ENCODE results near the gene KRTAP2-2. TPM values are rescaled to one million over a fixed set of nuclear protein-coding genes. Genes with fewer than 3 reads are reported as not detected.

KRTAP2-2 gene
- total and polyA plus RNA-seq, 10 of the 15 experiments (the other 5 are each of a cell fraction or from before 2014, with no cell fraction given), result not detected

DNA sequence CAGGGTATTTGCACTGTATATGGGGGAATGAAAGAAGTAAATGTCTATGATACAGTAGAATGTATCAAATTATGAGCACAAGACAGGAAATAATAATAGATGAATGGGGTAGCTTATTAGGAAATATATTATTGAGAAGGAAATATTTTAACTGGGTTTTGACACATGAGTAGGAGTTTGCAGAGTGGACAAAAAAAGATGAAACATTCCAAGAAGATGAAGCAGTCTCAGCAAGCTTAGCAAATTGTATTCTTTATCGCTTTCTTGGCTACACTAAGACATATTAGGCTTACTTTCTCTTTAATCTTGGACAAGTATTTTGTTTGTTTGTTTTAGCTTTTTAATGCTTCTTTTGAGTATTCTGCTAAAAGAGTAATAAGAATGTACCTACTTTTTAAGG lies 48.9 kb upstream of the KRTAP2-2 start:
- no TSS peak for BruUV-seq (replicated peaks)
- no peak overlapping the region for H3K4me3 ChIP-seq
- FAIRE-seq, result no peak
- ChIA-PET CTCF (no interaction called here), POLR2A (no interaction called here), RAD21 (ENCODE audit: unreplicated experiment) (no interaction called here), SMC1A (ENCODE audit: uncharacterized antibody, unreplicated experiment) (no interaction called here)
- no peak overlapping the region for H3K27ac ChIP-seq (ENCODE audit: control insufficient read depth, insufficient read depth)
- no peaks in the 10 kb centered on the region; a peak in 1 of 4 replicates for H3K27me3 ChIP-seq (replicated peaks in 1 of 2; ENCODE audit: control insufficient read depth in 2 of 2, insufficient read depth in 2 of 2, low read length in 1 of 2)
- no peak for ATAC-seq
- no peak overlapping the region for H3K4me2 ChIP-seq (ENCODE audit: control insufficient read depth, insufficient read depth)
- no peak overlapping the region for H2AFZ ChIP-seq (ENCODE audit: control insufficient read depth, low read depth, low read length)
- TF ChIP-seq ATF2 (IDR thresholded peaks at IDR 0.05; ENCODE audit: low read length), result no peak
- TF ChIP-seq RELB (IDR thresholded peaks at IDR 0.05; ENCODE audit: low read depth), result no peak
- no peak for TF ChIP-seq EED (IDR thresholded peaks at IDR 0.05; ENCODE audit: low read depth)
- no peak for TF ChIP-seq GABPA (IDR thresholded peaks at IDR 0.05; ENCODE audit: low read depth)
- TF ChIP-seq ZBED1 (IDR thresholded peaks at IDR 0.05; ENCODE audit: borderline replicate concordance), result no peak
- TF ChIP-seq MYC (IDR thresholded peaks at IDR 0.05; ENCODE audit: insufficient read depth, insufficient read length, insufficient replicate concordance, low read length, severe bottlenecking), result no peak
- no peak for TF ChIP-seq CHD2 (IDR thresholded peaks at IDR 0.05; ENCODE audit: borderline replicate concordance, low read depth, low read length)
- no peak for TF ChIP-seq CREM (IDR thresholded peaks at IDR 0.05; ENCODE audit: low read depth)
- TF ChIP-seq RB1 (IDR thresholded peaks at IDR 0.05; ENCODE audit: borderline replicate concordance), result no peak
- TF ChIP-seq, protein P1, sequence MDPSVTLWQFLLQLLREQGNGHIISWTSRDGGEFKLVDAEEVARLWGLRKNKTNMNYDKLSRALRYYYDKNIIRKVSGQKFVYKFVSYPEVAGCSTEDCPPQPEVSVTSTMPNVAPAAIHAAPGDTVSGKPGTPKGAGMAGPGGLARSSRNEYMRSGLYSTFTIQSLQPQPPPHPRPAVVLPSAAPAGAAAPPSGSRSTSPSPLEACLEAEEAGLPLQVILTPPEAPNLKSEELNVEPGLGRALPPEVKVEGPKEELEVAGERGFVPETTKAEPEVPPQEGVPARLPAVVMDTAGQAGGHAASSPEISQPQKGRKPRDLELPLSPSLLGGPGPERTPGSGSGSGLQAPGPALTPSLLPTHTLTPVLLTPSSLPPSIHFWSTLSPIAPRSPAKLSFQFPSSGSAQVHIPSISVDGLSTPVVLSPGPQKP (IDR thresholded peaks at IDR 0.05; ENCODE audit: low read depth, low read length), result no peak
- H3K79me2 ChIP-seq (ENCODE audit: control insufficient read depth, insufficient read depth, low read length), result no peaks in the 10 kb centered on the region
- H4K20me1 ChIP-seq (ENCODE audit: control insufficient read depth, insufficient read depth), result no peaks in the 10 kb centered on the region
- intact Hi-C loops (cut with micrococcal nuclease; ENCODE audit: unreplicated experiment) (no loop called here), in situ Hi-C loops (cut with MboI) (no loop called here)
- H3K9ac ChIP-seq (ENCODE audit: control insufficient read depth, insufficient read depth, low read length), result no peak overlapping the region
- no peaks in the 10 kb centered on the region for H3K36me3 ChIP-seq (ENCODE audit: control insufficient read depth in 2 of 2, insufficient read depth in 2 of 2, low read length in 1 of 2)
- no peaks in the 10 kb centered on the region for H3K4me1 ChIP-seq (ENCODE audit: control insufficient read depth, insufficient read depth, low read length)
- H3K9me3 ChIP-seq (replicated peaks; ENCODE audit: control insufficient read depth, insufficient read depth, low read length), result no peaks in the 10 kb centered on the region
- DNase-seq (ENCODE audit: low read depth, low spot score), result no peak
- 7% methylated on average over 1 of the region's 1 CpG for WGBS (ENCODE audit: insufficient coverage, insufficient replicate concordance, low lambda C conversion rate, missing lambda C conversion rate)

Data from GM12878 (cell line).